Mucosa of stomach (tissue), 1 donor: ENCODE results near the gene MOSPD2.
A peak's percentile ranks its signal among the peaks of the same experiment; 100 is the strongest.

Source experiments
- H3K27me3 ChIP-seq: one replicate; pipeline ENCODE4 v1.7.0; 2013; ENCODE audit warnings: mild to moderate bottlenecking, low read length; ENCODE audit not compliant: control insufficient read depth, insufficient read depth
- H3K36me3 ChIP-seq: one replicate; pipeline ENCODE4 v1.7.0; 2013; ENCODE audit warnings: low read length; ENCODE audit not compliant: control insufficient read depth, insufficient read depth
- H3K4me1 ChIP-seq: one replicate; pipeline ENCODE4 v1.7.0; 2013; ENCODE audit warnings: mild to moderate bottlenecking, low read length; ENCODE audit not compliant: control insufficient read depth, insufficient read depth
- H3K4me3 ChIP-seq: one replicate; pipeline ENCODE4 v1.7.0; 2013; ENCODE audit warnings: low read length
- H3K9ac ChIP-seq: one replicate; pipeline ENCODE4 v1.7.0; 2013; ENCODE audit warnings: mild to moderate bottlenecking, low read length, moderate library complexity
- H3K9me3 ChIP-seq: one replicate; pipeline ENCODE4 v1.7.0; 2013; ENCODE audit warnings: mild to moderate bottlenecking, low read length, moderate library complexity; ENCODE audit not compliant: control insufficient read depth
- donor health status: Pancreatic carcinoma.

Gene MOSPD2

GRCh38 chrX:14872851-14873675, at the start of gene MOSPD2, which contains the start of gene FANCB:
MOSPD2 (plus strand) TSS chrX:14873421; CDS start chrX:14873529, 108 bp downstream.
FANCB (minus strand) TSS chrX:14873069; CDS start chrX:14865510, 7,559 bp downstream.
- Histone ChIP-seq H3K36me3 (no peaks in the 10 kb centered on the region), H3K27me3 (no peaks in the 10 kb centered on the region), H3K4me3 (peak within 1 kb of the TSS; percentile 60), H3K4me1 (no peaks in the 10 kb centered on the region), H3K9me3 (no peaks in the 10 kb centered on the region), H3K9ac (peak within 1 kb of the TSS; percentile 59)

- Histone ChIP-seq H3K9ac (no peak overlapping the region), H3K4me3 (no peak overlapping the region), H3K27me3 (no peaks in the 10 kb centered on the region), H3K9me3 (no peaks in the 10 kb centered on the region), H3K4me1 (no peaks in the 10 kb centered on the region), H3K36me3 (no peaks in the 10 kb centered on the region)
Measured at GRCh38 chrX:14825851-14826250, 47.4 kb upstream of the MOSPD2 start.

- Histone ChIP-seq H3K9me3 (no peaks in the 10 kb centered on the region), H3K27me3 (no peaks in the 10 kb centered on the region), H3K36me3 (no peaks in the 10 kb centered on the region), H3K4me1 (no peaks in the 10 kb centered on the region), H3K4me3 (no peak overlapping the region), H3K9ac (no peak overlapping the region)
Measured at GRCh38 chrX:14826319-14826718, 46.9 kb upstream of the MOSPD2 start.

GRCh38 chrX:14829643-14830042, 43.6 kb upstream of the MOSPD2 start:
- Histone ChIP-seq H3K4me1 (no peaks in the 10 kb centered on the region), H3K9me3 (no peaks in the 10 kb centered on the region), H3K9ac (no peak overlapping the region), H3K27me3 (no peaks in the 10 kb centered on the region), H3K4me3 (no peak overlapping the region), H3K36me3 (no peaks in the 10 kb centered on the region)

- no peaks in the 10 kb centered on the region for H3K27me3 ChIP-seq
- no peak overlapping the region for H3K4me3 ChIP-seq
- no peaks in the 10 kb centered on the region for H3K4me1 ChIP-seq
- H3K36me3 ChIP-seq = no peaks in the 10 kb centered on the region
- H3K9me3 ChIP-seq = no peaks in the 10 kb centered on the region
- no peak overlapping the region for H3K9ac ChIP-seq
Measured at GRCh38 chrX:14832151-14832550, 41.1 kb upstream of the MOSPD2 start.

GRCh38 chrX:14832586-14832985, 40.6 kb upstream of the MOSPD2 start:
- H3K9ac ChIP-seq = no peak overlapping the region

GRCh38 chrX:14837155-14837554, 36.1 kb upstream of the MOSPD2 start:
- Histone ChIP-seq H3K4me3 (no peak overlapping the region), H3K4me1 (no peaks in the 10 kb centered on the region), H3K27me3 (no peaks in the 10 kb centered on the region), H3K9ac (no peak overlapping the region), H3K9me3 (no peaks in the 10 kb centered on the region), H3K36me3 (no peaks in the 10 kb centered on the region)

More at GRCh38 chrX:14832586-14832985, 40.6 kb upstream of the MOSPD2 start:
- Histone ChIP-seq H3K27me3 (no peaks in the 10 kb centered on the region), H3K9me3 (no peaks in the 10 kb centered on the region), H3K36me3 (no peaks in the 10 kb centered on the region), H3K4me3 (no peak overlapping the region), H3K4me1 (no peaks in the 10 kb centered on the region)

GRCh38 chrX:14843666-14844065, 29.6 kb upstream of the MOSPD2 start:
- H3K9ac ChIP-seq = no peak overlapping the region
- H3K4me3 ChIP-seq = no peak overlapping the region
- no peaks in the 10 kb centered on the region for H3K36me3 ChIP-seq
- H3K9me3 ChIP-seq = no peaks in the 10 kb centered on the region
- no peaks in the 10 kb centered on the region for H3K27me3 ChIP-seq
- H3K4me1 ChIP-seq = no peaks in the 10 kb centered on the region

GRCh38 chrX:14851526-14851925, 21.7 kb upstream of the MOSPD2 start:
- H3K4me3 ChIP-seq = no peak overlapping the region
- H3K27me3 ChIP-seq = no peaks in the 10 kb centered on the region
- no peaks in the 10 kb centered on the region for H3K36me3 ChIP-seq
- H3K4me1 ChIP-seq = no peaks in the 10 kb centered on the region
- H3K9me3 ChIP-seq = no peaks in the 10 kb centered on the region
- no peak overlapping the region for H3K9ac ChIP-seq

GRCh38 chrX:14864631-14865030, 8.6 kb upstream of the MOSPD2 start:
- Histone ChIP-seq H3K27me3 (no peaks in the 10 kb centered on the region), H3K4me3 (no peak overlapping the region), H3K4me1 (no peaks in the 10 kb centered on the region), H3K36me3 (no peaks in the 10 kb centered on the region), H3K9me3 (no peaks in the 10 kb centered on the region), H3K9ac (no peak overlapping the region)

- Histone ChIP-seq H3K9me3 (no peaks in the 10 kb centered on the region), H3K27me3 (no peaks in the 10 kb centered on the region), H3K9ac (no peak overlapping the region), H3K4me3 (no peak overlapping the region), H3K4me1 (no peaks in the 10 kb centered on the region), H3K36me3 (no peaks in the 10 kb centered on the region)
Measured at GRCh38 chrX:14865201-14865600, 8.0 kb upstream of the MOSPD2 start.

- Histone ChIP-seq H3K9ac (no peak overlapping the region), H3K36me3 (no peaks in the 10 kb centered on the region), H3K4me3 (no peak overlapping the region), H3K4me1 (no peaks in the 10 kb centered on the region), H3K9me3 (no peaks in the 10 kb centered on the region), H3K27me3 (no peaks in the 10 kb centered on the region)
Measured at GRCh38 chrX:14871767-14872166, 1.5 kb upstream of the MOSPD2 start.
